ENCODE results near the gene ITIH3. TPM values are rescaled to one million over a fixed set of nuclear protein-coding genes. Genes with fewer than 3 reads are reported as not detected.

The ITIH3 gene
- total RNA-seq, 2 experiments from 2014 or later: not detected

GRCh38 chr3:52779011-52779836 lies 15.4 kb upstream of the ITIH3 start:
- CTCF ChIA-PET: interaction anchor here (0.5 to 0.6 kb wide), 2 partner anchors 31 to 413 kb away, joined by 3 read pairs; no protein-coding TSS in a partner anchor
- POLR2A ChIA-PET: interaction anchor here (0.6 kb wide), 1 partner anchor 329 kb away, joined by 3 read pairs; no protein-coding TSS in a partner anchor

DNA sequence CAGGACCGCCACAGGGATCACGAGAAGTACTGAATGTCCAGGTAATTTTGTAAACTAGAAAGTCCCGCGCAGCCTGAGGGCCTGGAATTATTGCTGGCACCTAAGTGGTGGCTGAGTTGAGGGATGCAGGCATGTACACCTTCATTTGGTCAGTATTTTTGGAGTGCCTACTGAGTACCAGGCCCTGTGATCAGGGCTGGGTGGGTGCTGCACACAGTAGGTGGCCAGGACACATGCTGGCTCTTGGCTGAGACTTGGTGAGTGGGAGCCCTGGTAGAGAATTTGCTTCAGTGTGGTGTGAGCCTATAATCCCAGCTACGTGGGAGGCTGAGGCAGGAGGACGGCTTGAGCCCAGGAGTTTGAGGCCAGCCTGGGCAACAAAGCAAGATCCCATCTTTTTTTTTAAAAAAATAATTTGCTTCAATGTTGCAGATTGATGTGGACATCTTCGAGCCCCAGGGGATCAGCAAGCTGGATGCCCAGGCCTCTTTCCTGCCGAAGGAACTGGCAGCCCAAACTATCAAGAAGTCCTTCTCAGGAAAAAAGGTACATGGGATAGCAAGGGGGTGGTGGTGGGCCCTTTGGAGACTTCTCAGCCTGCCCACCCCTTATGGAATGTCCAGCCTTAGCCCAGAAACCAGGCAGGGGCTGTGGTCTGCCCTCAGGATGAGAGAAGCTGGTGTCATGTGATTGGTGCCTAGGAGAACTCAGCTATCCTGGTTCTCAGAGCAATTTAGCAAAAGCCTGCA lies 14.6 kb upstream of the ITIH3 start:
- CTCF ChIA-PET: interaction anchor here (0.5 kb wide), 1 partner anchor 413 kb away, joined by 3 read pairs; no protein-coding TSS in a partner anchor
- POLR2A ChIA-PET: no interaction called here

DNA sequence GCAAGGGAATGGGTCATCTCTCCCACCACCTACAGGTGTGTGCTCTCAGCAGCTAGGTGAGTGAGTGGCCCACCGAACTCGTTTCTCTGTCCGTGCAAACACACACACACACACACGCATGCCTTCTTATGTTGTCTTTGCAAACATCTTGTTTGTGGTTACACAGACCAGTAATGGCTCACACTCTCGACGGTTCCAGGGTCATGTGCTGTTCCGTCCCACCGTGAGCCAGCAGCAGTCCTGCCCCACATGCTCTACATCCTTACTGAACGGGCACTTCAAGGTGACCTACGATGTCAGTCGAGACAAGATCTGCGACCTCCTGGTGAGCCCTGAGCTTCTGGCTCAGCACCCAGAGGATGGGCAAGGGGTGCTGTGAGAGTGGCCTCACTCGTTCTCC lies 12.9 kb upstream of the ITIH3 start:
- ChIA-PET POLR2A (interaction anchor here (1.0 kb wide), 1 partner anchor 11 kb away, joined by 3 read pairs; no protein-coding TSS in a partner anchor), CTCF (no interaction called here)

DNA sequence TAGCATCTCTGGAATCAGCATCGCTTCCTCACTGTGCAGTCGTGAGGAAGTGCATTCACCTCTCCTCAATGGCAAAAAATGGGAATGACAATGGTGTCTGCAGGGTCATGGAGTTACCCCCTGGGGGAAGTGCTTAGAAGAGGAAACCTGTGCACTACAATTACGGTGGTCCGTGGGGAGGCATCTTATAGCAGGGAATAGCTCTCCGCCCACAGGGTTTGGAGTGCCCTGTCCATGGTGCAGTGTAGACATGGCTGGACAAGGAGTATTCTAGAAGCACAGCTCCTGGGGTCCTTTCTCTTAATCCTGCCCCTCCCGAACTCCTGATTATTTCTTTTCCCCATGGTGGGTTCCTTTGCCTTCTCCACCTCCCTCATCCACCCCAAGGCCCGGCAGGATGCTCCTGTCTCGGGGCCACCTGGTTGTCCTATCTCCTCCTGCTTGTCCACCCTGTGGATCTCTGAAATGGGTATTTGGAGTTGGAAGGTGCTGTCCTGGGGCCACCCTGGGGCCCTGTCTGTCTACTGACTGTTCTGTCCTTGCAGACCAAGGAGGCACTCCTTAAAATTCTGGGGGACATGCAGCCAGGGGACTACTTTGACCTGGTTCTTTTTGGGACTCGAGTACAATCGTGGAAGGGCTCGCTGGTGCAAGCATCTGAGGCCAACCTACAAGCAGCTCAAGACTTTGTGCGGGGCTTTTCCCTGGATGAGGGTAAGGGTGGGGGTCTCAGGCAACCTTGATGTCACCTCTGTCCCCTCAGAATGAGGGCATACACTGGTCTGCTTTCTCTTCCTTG lies 12.0 kb upstream of the ITIH3 start:
- POLR2A ChIA-PET: interaction anchor here (1.0 kb wide), 1 partner anchor 11 kb away, joined by 3 read pairs; no protein-coding TSS in a partner anchor

GRCh38 chr3:52783211-52783555 lies 11.4 kb upstream of the ITIH3 start:
- ChIA-PET POLR2A (no interaction called here), CTCF (interaction anchor here (1.1 kb wide), 1 partner anchor 16 kb away, joined by 3 read pairs; no protein-coding TSS in a partner anchor)

More for the DNA sequence above, 12.0 kb upstream of the ITIH3 start:
- CTCF ChIA-PET: no interaction called here

DNA sequence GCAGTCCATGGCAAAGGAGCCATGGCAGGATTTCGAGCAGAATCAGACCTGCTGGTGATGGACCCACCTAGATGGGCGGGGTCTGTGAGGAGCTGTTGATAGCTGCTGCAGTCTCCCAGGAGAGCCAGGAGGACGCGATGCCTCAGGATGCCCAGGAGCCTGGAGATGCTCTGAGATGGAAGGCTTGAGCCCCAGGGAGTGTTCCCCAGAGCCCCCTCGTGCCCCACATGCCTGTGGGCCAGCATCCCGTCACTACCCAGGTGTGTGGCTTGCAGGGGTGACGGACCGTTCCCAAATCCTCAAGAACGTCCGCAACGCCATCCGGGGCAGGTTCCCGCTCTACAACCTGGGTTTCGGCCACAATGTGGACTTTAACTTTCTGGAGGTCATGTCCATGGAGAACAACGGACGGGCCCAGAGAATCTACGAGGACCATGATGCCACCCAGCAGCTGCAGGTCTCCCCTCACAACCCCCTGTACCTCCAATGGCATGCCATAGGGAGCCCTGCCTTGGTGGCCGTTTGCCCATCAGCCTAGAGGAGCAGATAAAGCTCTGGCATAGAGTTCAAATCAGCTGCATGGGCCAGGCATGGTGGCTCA lies 10.5 kb upstream of the ITIH3 start:
- POLR2A ChIA-PET: no interaction called here
- CTCF ChIA-PET: interaction anchor here (1.1 kb wide), 1 partner anchor 15 kb away, joined by 3 read pairs; no protein-coding TSS in a partner anchor

DNA sequence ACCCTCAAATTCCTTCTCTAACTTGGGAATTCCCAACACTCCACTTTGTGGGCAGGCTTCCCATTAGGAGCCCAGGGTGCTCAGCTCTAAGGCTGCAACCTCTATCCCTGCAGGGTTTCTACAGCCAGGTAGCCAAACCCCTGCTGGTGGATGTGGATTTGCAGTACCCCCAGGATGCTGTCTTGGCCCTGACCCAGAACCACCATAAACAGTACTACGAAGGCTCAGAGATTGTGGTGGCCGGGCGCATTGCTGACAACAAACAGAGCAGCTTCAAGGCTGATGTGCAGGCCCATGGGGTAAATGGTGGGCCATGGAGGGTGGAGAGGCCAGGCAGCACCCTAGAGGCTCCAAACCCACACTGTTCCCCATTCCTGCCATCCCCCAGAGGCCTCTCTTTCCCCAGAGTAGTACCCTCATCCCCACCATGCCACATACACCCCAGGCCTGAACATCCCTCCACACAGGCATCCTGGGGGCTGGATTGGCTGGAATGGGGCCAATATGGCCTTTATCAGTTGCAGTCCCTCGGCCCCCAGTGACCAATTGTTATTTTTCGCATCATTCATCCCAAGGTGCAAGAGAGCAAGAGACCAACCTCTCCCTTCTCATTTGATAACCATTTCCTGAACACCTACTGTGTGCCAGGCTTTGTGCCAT lies 9.5 kb upstream of the ITIH3 start:
- CTCF ChIA-PET: no interaction called here
- POLR2A ChIA-PET: no interaction called here

DNA sequence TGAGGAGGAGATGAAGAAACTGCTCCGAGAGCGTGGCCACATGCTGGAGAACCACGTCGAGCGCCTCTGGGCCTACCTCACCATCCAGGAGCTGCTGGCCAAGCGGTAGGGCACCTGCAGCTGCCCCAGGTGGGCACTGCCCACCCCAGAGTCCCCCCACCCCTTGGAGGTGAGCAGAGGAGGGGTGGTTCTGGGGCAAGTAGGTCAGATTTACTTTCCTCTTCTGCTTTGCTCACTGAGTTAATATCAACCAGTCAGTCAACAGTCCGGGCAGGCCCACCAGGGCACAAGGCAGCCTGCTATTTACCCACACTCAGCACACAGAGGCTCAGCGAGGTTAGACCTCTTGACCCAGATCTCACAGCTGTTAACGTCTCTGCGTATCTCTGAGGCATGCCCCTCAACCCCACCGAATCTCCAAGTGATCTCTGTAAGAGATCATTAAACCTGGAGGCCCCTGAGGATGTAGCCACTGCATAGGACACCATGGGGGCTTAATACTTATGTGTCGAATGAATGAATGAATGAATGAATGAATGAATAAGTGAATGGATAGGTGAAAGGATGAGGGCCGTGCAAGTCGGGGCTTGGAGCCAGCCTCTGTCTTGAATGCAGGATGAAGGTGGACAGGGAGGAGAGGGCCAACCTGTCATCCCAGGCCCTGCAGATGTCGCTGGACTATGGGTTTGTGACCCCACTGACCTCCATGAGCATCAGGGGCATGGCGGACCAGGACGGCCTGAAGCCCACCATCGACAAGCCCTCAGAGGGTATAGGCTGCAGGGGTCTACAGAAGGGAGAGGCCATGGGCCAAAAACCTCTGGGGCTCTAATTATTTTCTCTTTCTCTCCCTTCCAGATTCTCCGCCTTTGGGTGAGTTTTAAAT lies 8.0 kb upstream of the ITIH3 start:
- CTCF ChIA-PET: no interaction called here

GRCh38 chr3:52787246-52787645 lies 7.3 kb upstream of the ITIH3 start:
- ChIA-PET POLR2A (interaction anchor here (0.6 kb wide), 1 partner anchor 114 kb away, joined by 4 read pairs; no protein-coding TSS in a partner anchor), CTCF (interaction anchor here (0.7 kb wide), 1 partner anchor 449 kb away, joined by 3 read pairs; no protein-coding TSS in a partner anchor)

More for the DNA sequence above, 8.0 kb upstream of the ITIH3 start:
- POLR2A ChIA-PET: no interaction called here

GRCh38 chr3:52787672-52788625 lies 6.6 kb upstream of the ITIH3 start:
- CTCF ChIA-PET: interaction anchor here (0.7 kb wide), 1 partner anchor 450 kb away, joined by 3 read pairs; no protein-coding TSS in a partner anchor
- POLR2A ChIA-PET: interaction anchor here (0.6 kb wide), 1 partner anchor 114 kb away, joined by 4 read pairs; no protein-coding TSS in a partner anchor

GRCh38 chr3:52788890-52789745 lies 5.5 kb upstream of the ITIH3 start:
- CTCF ChIA-PET: no interaction called here
- POLR2A ChIA-PET: no interaction called here

DNA sequence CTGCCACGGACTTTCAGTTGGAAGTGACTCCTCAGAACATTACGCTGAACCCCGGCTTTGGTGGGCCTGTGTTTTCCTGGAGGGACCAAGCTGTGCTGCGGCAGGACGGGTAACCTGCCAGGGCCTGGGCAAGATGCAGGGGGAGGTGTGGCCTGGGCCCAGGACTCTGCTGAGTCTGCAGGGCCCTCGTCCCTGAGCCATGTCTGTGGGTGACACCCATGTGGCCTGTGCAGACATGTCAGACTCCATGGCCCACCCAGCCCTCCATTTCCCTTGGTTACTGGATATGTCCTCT lies 4.9 kb upstream of the ITIH3 start:
- CTCF ChIA-PET: no interaction called here

DNA sequence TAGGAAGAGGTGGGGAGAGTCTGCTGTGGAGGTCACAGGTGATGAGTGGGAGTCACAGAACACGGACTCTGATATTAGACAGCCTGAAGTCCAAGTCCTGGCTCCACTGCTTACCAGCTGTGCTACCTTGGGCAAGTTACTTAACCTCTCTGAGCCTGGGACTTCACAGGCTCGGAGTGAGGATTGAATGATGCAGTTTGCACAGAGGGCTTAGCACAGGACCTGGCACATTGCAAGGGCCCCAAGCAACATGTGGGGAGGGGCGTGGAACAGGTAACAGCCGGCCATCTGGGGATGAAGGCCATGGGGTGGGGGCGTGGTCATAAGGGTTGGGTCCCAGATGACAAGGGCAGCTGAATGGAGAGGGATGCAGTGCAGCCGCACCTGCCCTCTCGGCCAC lies 4.3 kb upstream of the ITIH3 start:
- CTCF ChIA-PET: no interaction called here
- POLR2A ChIA-PET: no interaction called here

More for the DNA sequence above, 4.9 kb upstream of the ITIH3 start:
- POLR2A ChIA-PET: no interaction called here

- CTCF ChIA-PET: no interaction called here
- POLR2A ChIA-PET: no interaction called here
Measured at GRCh38 chr3:52790741-52791140, 3.9 kb upstream of the ITIH3 start.

GRCh38 chr3:52791366-52791765 lies 3.2 kb upstream of the ITIH3 start:
- POLR2A ChIA-PET: no interaction called here
- CTCF ChIA-PET: no interaction called here

DNA sequence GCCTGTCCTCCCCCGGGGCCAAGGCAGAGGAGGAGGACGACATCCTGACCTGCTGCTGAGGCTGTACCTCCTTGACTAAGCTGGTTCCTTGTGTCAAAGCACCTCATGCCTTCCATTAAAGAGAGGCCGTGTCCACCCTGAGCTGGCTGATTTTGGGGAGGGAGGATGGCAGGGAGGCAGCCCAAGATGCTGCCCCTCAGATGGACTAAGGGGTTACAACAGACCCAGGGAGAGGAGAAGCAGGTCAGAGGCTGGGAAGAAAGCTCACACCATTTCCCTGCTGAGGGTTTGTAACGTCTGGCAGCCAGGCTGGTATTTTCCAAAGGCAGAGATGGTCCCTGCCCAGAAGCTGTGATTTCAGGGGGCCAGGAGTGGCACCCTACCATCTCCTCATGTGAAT lies 2.7 kb upstream of the ITIH3 start:
- ChIA-PET CTCF (interaction anchor here (0.8 kb wide), 1 partner anchor 281 kb away, joined by 3 read pairs; no protein-coding TSS in a partner anchor), POLR2A (no interaction called here)

Data from activated CD8-positive, alpha-beta memory T cell treated with anti-CD3 and anti-CD28 coated beads for 36 hours (primary cell).